ENCODE results near the gene CD38. TPM values are rescaled to one million over a fixed set of nuclear protein-coding genes. Genes with fewer than 3 reads are reported as not detected.

CD38 gene
- total RNA-seq, 1 experiment from 2014 or later = not detected

- ChIA-PET CTCF (interaction anchor here (0.6 kb wide), 1 partner anchor 14 kb away, joined by 4 read pairs; no protein-coding TSS in a partner anchor), POLR2A (ENCODE audit: low non-redundant PET) (no interaction called here)
- TF ChIP-seq CTCF (conservative IDR thresholded peaks at IDR 0.05; ENCODE audit: low read depth, low read length) (no peak), EZH2 (IDR thresholded peaks at IDR 0.05; ENCODE audit: borderline replicate concordance, low read depth, low read length, poor library complexity, severe bottlenecking) (no peak)
- no peak for DNase-seq (ENCODE audit: low spot score)
- Histone ChIP-seq H3K9me3 (ENCODE audit: low read depth, low read length, poor library complexity, severe bottlenecking) (no peaks in the 10 kb centered on the region), H3K27me3 (replicated peaks; ENCODE audit: insufficient read depth, low read depth, low read length, poor library complexity) (peaks cover 16% of the 10 kb centered on the region), H3K4me1 (ENCODE audit: insufficient read depth, low read length, poor library complexity, severe bottlenecking) (no peaks in the 10 kb centered on the region), H3K27ac (ENCODE audit: low read depth, low read length, poor library complexity, severe bottlenecking) (no peak overlapping the region), H3K4me3 (ENCODE audit: low read depth, low read length, poor library complexity, severe bottlenecking) (no peak overlapping the region), H3K36me3 (ENCODE audit: insufficient read depth, low read length, poor library complexity, severe bottlenecking) (no peaks in the 10 kb centered on the region)
- no TSS peak for BruUV-seq (replicated peaks)
- intact Hi-C loops (cut with micrococcal nuclease; ENCODE audit: unreplicated experiment) = no loop called here
Observed at GRCh38 chr4:15793506-15794363, 15.6 kb downstream of the CD38 start.

DNA sequence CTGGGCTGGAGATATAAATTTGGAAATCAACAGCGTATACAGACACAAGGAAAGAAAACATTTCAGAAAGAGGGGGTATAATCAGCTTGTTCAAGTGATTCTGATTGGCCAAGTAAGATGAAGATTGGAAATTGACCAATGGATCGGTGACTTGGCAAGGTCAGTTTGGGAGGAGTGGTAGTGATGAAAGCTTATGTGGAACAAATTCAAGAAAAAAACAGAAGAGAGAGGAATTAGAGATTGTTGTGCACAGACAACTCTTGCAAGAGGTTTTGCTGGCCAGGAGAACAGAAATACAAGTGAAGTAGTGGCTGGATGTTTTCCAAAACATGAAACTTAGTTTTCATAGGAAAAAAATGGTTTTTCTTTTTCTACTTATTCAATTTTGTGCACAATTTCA is 16.3 kb downstream of the CD38 start:
- Histone ChIP-seq H3K27me3 (replicated peaks; ENCODE audit: insufficient read depth, low read depth, low read length, poor library complexity) (peaks cover 20% of the 10 kb centered on the region), H3K36me3 (ENCODE audit: insufficient read depth, low read length, poor library complexity, severe bottlenecking) (no peaks in the 10 kb centered on the region), H3K27ac (ENCODE audit: low read depth, low read length, poor library complexity, severe bottlenecking) (no peak overlapping the region), H3K4me3 (ENCODE audit: low read depth, low read length, poor library complexity, severe bottlenecking) (no peak overlapping the region), H3K9me3 (ENCODE audit: low read depth, low read length, poor library complexity, severe bottlenecking) (no peaks in the 10 kb centered on the region), H3K4me1 (ENCODE audit: insufficient read depth, low read length, poor library complexity, severe bottlenecking) (no peaks in the 10 kb centered on the region)
- no peak for DNase-seq (ENCODE audit: low spot score)
- no TSS peak for BruUV-seq (replicated peaks)
- intact Hi-C loops (cut with micrococcal nuclease; ENCODE audit: unreplicated experiment) = no loop called here
- TF ChIP-seq EZH2 (IDR thresholded peaks at IDR 0.05; ENCODE audit: borderline replicate concordance, low read depth, low read length, poor library complexity, severe bottlenecking) = no peak
- TF ChIP-seq CTCF (conservative IDR thresholded peaks at IDR 0.05; ENCODE audit: low read depth, low read length) = no peak
- POLR2A ChIA-PET (ENCODE audit: low non-redundant PET) = no interaction called here
- CTCF ChIA-PET = no interaction called here

DNA sequence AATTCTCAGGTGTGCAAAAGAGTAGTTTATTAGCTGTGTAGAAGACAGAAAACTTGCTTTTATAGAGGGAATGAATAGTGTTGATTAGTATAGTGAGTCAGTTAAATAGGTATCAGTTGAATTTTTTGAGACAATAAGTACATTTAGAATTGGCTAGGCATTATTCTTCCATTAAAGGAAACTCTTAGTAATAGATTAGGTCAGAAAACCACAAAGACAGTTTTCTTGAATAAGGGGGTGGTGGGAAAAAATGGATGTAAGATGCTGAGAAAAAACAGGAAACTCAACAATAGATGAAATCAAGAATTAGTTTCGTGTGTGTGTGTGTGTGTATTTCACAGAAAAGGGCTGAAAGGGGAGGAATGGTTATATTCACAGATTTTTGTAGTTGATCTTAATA is 16.8 kb downstream of the CD38 start:
- intact Hi-C loops (cut with micrococcal nuclease; ENCODE audit: unreplicated experiment) = no loop called here
- TF ChIP-seq EZH2 (IDR thresholded peaks at IDR 0.05; ENCODE audit: borderline replicate concordance, low read depth, low read length, poor library complexity, severe bottlenecking) (no peak), CTCF (conservative IDR thresholded peaks at IDR 0.05; ENCODE audit: low read depth, low read length) (no peak)
- Histone ChIP-seq H3K36me3 (ENCODE audit: insufficient read depth, low read length, poor library complexity, severe bottlenecking) (no peaks in the 10 kb centered on the region), H3K27me3 (replicated peaks; ENCODE audit: insufficient read depth, low read depth, low read length, poor library complexity) (peaks cover 24% of the 10 kb centered on the region), H3K4me1 (ENCODE audit: insufficient read depth, low read length, poor library complexity, severe bottlenecking) (no peaks in the 10 kb centered on the region), H3K27ac (ENCODE audit: low read depth, low read length, poor library complexity, severe bottlenecking) (no peak overlapping the region), H3K4me3 (ENCODE audit: low read depth, low read length, poor library complexity, severe bottlenecking) (no peak overlapping the region), H3K9me3 (ENCODE audit: low read depth, low read length, poor library complexity, severe bottlenecking) (no peaks in the 10 kb centered on the region)
- CTCF ChIA-PET = no interaction called here
- no TSS peak for BruUV-seq (replicated peaks)
- POLR2A ChIA-PET (ENCODE audit: low non-redundant PET) = no interaction called here
- DNase-seq (ENCODE audit: low spot score) = no peak

Measured in A673 (cell line).